HG02642 (cell line): ENCODE data around the gene NFKBIZ.
"Not testable (repeated sequence)": the region's sequence is repeated elsewhere in the genome, so short reads cannot be mapped to it uniquely, and the experiment has no call there.

Experiments
- ATAC-seq: cut with Tn5 transposase; IDR thresholded peaks from one replicate; pipeline ENCODE4 v1.9.1; 2021; ENCODE audit warnings: mild to moderate bottlenecking; ENCODE audit not compliant: unreplicated experiment, poor library complexity

The NFKBIZ gene

DNA sequence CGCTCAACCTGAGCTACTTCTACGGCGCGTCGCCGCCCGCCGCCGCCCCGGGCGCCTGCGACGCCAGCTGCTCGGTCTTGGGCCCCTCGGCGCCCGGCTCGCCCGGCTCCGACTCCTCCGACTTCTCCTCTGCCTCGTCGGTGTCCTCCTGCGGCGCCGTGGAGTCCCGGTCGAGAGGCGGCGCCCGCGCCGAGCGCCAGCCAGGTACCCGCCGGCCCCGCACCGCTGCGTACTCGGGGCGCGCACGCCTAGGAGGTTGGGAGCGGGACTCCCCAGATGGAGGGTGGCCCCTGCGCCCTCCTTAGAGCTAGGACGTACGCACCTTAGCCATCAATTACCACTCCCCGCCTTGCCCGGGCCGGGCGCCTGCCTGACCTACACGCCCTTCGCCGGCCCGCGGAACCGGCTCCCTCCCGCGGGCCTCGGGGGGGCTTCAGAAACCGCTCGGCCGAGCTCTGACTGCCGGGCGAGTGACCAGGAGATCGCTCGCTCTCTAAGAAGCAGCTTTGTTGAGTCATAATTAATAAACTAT, 466 bp downstream of the NFKBIZ start:
- peak; percentile 33 for ATAC-seq

DNA sequence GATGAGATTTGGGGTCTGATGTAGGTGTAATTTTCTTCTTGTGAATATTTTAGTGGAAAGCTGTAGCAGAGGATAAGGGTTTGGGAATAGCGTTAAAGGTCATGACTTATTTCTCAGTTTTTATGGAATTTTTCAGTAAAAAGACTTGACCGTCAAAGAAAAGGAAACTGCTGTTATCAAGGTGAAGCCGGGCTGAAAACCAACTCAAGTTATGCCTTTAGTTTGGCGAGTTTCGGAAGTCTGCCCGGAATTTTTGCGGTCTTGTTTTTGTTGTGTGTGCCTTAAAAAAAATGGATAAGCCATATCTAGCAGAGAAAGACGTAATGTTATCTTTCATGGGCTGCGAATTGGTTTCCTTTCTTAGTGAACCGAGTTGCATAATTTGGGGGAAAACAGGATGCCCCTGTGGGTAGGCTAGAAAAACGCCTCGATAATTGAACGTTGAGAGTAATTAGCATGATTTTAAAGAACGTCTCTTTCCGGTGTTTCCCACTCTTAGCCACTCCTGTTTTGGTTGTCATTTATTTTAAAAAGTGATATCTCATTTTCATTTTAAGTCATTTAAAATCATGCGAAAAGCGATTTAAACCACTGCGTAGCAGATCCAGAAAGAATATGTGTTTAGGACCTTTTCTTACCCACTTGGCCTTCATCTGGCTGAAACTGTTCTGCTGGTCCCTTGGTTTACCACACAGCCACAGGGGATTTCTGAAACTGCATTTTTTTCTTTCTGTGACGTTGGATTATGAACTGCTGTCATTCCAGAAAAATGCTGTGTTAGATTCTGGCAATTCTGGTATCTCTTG, 1.1 kb downstream of the NFKBIZ start:
- peak; percentile 20 for ATAC-seq

DNA sequence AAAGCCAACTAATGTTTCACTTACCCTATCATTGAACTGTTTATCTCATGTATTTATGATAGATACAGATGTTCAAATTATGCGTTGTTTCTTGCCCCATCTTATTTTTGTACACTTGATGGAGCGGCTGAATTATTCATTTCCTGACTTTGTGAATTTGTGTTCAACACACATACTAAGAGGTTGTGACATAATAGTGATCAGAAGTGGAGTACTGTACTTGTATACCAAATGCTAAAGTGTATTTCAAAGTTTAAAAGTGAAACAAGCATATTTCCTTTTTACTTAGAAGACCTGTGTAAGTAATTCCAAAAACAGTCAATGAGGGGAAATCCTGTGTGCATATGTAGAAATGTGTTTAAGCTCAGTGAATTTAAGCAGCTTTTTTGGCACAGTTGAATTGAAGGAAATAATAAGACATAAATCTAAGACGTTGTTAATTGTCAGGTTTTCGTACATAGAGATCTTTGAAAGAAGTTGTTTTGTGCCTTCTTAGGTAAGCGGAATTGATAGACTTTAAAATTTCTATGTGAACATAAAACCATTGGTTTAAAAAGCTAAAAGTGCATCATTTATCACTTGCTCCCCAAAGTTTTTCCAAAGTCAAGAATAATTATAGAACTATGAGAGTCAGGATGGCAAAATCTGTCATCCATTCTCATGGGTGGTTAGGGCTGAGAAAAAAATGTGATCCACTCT, 1.9 kb downstream of the NFKBIZ start:
- no peak for ATAC-seq

DNA sequence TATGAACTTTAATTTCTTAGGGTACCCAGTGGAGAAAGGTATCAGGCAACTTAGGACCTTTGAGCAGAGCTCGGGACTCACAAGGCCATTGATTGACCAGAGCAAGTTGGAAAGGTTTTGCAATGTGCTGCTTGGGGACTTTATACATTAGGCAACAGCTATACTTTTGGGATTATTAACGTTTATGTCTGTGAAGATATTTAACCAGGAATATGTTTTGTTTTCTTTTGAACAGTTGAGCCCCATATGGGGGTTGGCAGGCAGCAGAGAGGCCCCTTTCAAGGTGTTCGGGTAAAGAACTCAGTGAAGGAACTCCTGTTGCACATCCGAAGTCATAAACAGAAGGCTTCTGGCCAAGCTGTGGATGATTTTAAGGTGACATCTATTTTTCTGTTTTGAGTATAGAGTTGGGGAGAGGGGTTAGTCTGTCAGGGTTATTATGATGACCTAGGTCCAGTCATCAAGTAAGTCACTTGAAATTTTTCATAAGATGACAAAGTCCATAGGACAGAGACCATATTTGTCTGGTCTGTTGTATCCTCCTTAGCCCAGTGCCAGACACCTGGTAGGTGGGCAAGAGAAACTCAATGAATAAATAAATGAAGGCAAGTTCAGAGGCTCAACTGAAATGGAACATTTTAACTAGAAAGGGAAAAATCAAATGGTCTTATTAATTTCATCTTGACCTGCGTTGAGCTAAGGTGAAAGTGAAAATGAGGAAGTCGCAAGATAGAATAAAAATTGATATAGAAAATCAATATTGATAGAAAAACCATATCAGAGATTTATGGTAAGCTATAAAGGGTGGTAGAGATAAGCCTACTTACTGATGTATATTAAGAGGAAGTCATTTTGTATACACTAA, 2.8 kb downstream of the NFKBIZ start:
- ATAC-seq: no peak

DNA sequence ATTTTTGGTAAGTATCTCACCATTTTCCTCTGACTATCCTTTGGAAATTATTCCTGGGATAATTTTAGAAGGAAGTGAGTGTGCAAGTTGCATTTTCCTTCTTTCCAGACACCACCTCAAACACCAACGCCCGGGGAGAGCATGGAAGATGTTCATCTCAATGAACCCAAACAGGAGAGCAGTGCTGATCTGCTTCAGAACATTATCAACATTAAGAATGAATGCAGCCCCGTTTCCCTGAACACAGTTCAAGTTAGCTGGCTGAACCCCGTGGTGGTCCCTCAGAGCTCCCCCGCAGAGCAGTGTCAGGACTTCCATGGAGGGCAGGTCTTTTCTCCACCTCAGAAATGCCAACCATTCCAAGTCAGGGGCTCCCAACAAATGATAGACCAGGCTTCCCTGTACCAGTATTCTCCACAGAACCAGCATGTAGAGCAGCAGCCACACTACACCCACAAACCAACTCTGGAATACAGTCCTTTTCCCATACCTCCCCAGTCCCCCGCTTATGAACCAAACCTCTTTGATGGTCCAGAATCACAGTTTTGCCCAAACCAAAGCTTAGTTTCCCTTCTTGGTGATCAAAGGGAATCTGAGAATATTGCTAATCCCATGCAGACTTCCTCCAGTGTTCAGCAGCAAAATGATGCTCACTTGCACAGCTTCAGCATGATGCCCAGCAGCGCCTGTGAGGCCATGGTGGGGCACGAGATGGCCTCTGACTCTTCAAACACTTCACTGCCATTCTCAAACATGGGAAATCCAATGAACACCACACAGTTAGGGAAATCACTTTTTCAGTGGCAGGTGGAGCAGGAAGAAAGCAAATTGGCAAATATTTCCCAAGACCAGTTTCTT, 3.9 kb downstream of the NFKBIZ start:
- ATAC-seq: no peak

DNA sequence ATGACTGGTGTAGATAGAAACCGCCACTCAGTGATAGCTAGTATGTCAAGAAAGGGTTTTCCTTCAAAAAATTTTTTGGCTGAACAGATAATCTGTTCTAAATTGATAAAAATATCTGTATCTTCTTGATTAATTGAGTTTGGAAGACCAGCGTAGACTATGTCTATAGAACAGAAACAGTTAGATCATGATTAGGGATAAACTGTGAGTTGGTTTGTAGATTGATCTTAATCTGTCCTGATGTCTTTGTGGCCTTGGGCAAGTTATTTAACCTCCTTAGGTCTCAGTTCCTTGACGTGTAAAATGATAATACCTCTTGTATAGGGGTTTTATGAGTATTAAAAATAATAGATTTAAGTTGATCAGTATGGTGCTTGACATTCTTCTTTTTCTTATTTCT, 4.7 kb downstream of the NFKBIZ start:
- no peak for ATAC-seq

DNA sequence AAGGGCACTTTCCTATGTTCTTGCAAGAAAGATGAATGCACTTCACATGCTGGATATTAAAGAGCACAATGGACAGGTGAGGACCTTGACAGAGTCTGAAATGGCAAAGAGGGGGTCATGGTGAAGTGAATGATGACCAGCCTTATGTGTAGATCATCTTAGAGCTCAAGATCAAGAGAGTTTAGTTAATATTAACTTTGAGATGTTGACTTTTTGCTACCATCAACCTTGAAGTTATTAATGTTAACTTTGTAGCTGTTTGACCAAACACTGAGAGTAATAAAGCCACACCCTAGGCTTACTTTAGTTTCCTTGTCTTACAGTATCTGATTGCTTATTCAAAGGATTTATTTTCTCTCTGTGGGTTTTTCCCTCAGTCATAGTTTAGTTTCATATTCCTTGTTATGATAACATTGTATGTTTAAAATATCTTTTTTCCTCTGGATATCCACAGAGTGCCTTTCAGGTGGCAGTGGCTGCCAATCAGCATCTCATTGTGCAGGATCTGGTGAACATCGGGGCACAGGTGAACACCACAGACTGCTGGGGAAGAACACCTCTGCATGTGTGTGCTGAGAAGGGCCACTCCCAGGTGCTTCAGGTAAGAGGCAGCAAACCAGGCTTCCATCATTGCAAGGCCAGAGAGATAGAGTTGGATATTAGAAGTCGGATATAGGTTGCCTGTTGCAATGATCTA, 5.4 kb downstream of the NFKBIZ start:
- no peak for ATAC-seq

DNA sequence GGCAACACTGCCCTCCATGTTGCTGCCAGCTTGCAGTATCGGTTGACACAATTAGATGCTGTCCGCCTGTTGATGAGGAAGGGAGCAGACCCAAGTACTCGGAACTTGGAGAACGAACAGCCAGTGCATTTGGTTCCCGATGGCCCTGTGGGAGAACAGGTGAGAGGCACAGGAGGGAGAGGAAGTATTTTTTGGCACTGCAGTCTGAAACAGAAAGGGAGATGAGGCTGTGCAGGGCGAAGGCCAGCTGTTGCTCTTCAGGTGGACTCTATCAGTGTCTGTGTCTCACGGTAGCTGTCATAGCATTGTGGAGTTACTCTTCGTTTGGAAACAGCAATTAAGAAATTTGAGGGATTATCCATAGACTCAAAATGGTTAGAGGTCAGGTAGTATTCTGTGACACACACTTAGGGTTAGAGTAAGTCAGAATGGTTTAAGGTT, 8.0 kb downstream of the NFKBIZ start:
- ATAC-seq: no peak

DNA sequence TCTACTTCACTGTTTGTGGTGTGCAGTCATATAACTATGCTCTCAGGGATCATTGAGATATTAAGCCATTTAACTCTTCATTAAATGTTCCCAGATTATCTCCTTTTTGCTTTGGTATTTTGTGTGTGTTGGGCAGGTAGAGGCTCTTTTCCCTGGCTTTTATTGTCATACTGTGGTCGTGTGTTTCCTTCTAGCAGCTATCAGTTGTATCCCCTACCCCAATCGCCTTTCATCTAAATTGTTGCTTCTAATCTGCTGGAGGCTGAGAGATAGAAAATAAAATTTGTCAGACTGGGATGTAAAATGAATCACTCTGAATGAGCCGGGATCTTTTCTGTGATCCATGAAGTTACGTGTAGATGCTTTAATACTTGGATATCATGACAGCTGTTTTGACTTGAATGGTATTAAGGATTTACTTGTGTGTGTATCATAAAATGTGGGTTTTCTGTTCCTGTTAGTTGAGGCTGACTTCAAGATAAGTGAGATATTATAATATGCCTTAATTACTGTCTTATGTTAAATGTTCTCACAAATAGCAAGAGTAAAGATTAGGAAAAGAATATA, 9.2 kb downstream of the NFKBIZ start:
- ATAC-seq: no peak

DNA sequence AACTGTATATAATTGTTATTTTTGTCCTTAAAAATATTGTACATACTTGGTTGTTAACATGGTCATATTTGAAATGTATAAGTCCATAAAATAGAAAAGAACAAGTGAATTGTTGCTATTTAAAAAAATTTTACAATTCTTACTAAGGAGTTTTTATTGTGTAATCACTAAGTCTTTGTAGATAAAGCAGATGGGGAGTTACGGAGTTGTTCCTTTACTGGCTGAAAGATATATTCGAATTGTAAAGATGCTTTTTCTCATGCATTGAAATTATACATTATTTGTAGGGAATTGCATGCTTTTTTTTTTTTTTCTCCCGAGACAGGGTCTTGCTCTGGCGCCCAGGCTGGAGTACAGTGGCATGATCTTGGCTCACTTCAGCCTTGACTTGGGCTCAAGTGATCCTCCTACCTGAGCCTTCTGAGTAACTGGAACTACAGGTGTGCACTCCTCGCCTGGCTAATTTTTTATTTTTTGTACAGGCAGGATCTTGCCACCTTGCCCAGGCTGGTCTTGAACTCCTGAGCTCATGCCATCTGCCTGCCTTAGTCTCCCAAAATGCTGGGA, 10.7 kb downstream of the NFKBIZ start:
- ATAC-seq: no peak

DNA sequence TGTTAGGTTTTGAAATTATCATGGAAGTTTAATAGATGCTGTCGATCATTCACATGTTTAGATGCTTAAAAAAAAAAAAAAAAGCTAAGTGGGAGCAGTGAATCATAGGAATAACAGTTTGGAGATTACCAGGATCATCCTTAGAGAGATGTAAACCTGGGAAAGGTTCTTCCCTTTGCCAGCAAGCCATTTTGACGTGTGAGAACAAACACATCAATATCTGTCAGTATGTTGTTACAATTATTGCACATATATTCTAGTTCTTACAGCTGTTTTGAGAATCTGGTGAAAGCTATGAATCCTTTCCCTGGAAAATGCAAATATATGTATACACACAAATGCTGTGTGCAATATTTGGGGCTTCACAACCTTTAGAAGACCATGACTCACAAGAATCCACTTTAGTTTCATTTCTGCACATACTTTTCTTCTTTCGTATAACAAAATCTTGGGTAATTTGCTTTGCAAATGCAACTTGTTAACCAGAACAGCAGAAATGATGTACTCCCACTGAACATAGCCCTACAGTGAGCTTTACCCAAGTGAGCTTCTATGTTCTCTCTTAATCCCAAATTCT, 12.0 kb downstream of the NFKBIZ start:
- peak; percentile 48 for ATAC-seq

DNA sequence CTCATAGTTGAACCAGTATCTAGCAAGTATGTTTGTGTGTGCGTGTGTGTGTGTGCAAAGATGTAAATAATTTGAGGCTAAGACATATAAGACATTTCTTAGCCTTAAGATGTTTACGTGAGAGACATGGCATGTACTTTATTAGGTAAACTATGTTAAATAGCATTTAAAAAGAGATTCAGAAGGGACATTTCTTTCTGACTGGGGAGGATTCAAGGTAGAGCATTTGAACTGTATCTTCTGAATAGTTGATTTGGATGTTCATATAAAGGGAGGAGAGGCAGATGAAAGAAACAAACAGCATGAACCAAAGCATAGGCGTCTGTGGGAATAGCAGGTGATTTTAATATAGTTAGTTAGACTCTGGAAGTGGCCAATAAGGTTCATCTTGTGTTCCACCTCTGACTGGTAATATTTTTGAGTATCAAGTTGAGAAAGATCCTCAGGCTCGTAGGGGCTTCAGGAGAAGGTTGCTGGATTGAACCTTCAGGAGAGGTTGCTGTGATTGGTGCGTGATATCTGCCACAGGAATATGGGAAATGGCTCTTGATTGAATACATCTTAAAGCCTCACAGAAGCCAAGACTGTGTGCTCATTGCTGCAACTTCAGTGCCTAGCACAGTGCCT, 12.6 kb downstream of the NFKBIZ start:
- no peak for ATAC-seq

DNA sequence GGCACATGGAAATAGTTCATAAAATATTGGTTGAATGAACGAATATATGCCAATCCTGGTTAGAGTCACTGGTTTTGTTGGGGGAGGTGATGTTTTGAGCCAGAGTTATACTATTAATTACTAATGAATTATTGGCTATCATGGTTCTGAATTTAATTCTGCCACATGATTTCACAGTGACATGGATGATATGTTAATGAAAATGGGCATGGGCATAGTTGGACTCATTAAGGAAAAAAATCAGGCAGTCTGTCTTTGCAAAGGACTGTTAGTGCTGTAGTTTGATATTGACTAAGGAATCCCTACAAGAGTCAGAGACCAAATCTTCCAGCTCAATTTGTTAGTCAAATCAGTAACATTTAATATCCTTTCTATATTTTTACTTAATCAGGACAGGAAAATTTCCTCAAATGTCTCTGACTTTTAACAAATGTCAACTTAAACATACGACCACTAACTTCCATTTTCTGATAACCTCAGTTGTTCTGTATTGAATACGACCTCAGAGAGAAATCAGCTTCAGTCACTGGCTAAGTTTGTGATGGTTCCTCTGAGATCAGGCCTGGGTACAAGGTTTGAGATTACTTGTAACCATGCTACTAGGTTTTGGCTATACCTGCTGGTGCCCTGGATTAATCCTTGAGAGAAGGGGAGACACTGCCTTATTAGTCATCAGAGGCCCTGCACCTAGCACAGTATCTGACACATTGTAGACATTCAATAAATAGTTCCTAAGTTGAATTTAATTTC, 13.3 kb downstream of the NFKBIZ start:
- ATAC-seq: no peak

DNA sequence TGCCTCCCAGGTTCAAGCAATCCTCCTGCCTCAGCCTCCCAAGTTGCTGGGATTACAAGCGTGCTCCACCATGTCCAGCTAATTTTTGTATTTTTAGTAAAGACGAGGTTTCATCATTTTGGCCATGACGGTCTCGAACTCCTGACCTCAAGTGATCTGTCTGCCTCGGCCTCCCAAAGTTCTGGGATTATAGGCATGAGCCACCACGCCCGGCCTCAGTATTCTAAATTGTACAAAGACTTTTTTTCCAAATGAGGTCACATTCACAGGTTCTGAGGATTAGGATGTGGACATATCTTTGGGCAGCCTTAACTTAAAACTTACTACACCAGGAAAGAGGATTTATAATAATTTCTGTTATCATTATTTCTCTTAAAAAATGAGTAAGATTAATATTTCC, 15.6 kb downstream of the NFKBIZ start:
- not testable (repeated sequence) for ATAC-seq

DNA sequence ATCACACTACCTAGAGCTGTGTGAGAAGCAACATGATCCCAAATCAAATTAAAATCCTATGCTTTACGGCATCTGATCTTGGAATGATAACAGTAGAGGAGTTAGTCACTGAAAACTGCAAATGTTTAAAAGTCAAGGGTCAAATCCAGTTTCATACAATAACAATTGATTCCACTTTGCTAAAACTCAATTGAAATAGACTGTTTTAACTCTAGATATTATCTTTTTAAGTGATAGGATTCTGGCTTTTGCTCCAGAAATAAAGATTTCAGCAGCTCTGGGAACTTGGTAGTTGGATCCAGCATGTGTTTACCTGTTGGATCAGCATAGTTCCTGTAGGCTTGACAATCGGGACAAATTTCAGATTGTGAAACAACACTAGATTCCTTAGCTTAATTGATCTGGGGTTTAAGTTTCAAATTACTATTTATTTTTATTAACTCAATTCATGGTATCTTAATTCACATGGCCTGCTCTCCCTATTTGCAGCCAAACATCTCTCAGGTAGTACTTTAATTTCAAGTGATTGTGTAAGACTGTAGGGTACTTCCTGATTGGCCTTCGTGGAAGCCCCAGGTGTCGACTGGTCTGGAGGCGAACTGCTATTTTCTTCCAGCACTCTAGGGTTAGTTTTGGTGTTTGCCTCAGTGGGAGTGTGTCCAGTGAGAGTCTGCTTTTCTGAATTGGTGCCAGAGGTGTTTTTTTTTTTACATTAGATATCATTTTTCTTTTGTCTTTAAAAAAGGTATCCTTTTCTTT, 16.6 kb downstream of the NFKBIZ start:
- no peak for ATAC-seq

DNA sequence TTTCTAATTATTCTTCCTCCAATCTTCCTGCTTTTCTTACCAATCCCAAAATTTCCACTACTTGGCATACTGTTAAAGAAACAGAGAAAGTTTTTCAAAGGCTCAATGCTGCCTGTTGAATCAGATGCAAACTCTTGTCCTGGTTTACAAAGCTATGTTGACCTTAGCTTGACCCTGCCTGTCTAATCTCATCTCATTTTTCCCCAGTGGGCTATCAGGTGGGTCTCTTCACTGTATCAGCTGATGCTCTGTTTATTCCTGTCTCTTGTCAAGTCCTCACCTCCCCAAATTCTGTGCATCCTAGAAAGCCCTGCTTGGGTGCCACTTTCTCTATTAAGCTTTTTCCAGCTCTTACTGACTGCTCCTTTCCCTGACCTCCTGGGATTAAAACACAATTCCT, 18.2 kb downstream of the NFKBIZ start:
- no peak for ATAC-seq
